NT2/D1 (cell line): ENCODE data around the gene SUPT20H.

Source experiments
- YY1 ChIP-seq: IDR thresholded peaks from 2 replicates; pipeline ENCODE4 v1.6.1; 2011; ENCODE audit not compliant: insufficient read length, insufficient read depth
- ZNF274 ChIP-seq: IDR thresholded peaks from 2 replicates; pipeline ENCODE4 v1.6.1; 2011; ENCODE audit warnings: mild to moderate bottlenecking, low read depth, low read length

DNA sequence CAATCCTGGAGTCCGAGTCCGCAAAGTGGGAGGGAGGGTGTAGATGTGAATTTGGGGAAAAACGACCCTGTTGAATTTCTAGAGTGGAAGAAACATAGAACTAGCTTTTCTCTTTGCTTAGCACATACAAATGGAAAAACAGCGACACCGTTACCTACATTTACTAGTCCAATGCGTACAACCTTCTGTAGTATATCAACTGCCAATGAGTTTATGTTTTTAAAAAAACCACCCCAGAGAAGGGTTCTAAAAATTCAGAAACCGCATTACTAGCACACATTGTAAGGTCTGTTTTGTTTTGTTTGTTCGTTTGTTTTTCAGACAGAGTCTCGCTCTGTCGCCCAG is 332 bp upstream of the SUPT20H start:
- TF ChIP-seq ZNF274 = no peak
- no peak for TF ChIP-seq YY1
